Neural progenitor cell (in vitro differentiated cells): ENCODE data around the gene NRTN. TPM values are rescaled to one million over a fixed set of nuclear protein-coding genes. Genes with fewer than 3 reads are reported as not detected.

Experiments used
- DNase-seq: peaks from one replicate; pipeline ENCODE4 v3.0.0-alpha.2; 2016; ENCODE audit warnings: low spot score
- H2AFZ ChIP-seq: fragments of 200-600 bp; sonication (generic); replicated peaks from 2 replicates; pipeline ENCODE4 v1.6.1; 2016; ENCODE audit warnings: antibody characterized with exemption
- H3F3A ChIP-seq: fragments of 200-600 bp; sonication (generic); 2 replicates; pipeline ENCODE4 v1.6.1; 2016; ENCODE audit warnings: antibody characterized with exemption, low read depth
- H3K27ac ChIP-seq: fragments of 200-600 bp; sonication (generic); 2 replicates; pipeline ENCODE4 v1.5.1; 2016; ENCODE audit warnings: mild to moderate bottlenecking
- H3K27me3 ChIP-seq: fragments of 200-600 bp; sonication (generic); 2 replicates; pipeline ENCODE4 v1.6.1; 2016; ENCODE audit warnings: mild to moderate bottlenecking, moderate library complexity
- H3K36me3 ChIP-seq: fragments of 200-600 bp; sonication (generic); 2 replicates; pipeline ENCODE4 v1.5.1; 2016
- H3K4me1 ChIP-seq: fragments of 200-600 bp; sonication (generic); 2 replicates; pipeline ENCODE4 v1.6.1; 2016; ENCODE audit warnings: mixed run types
- H3K4me2 ChIP-seq: fragments of 200-600 bp; sonication (generic); 2 replicates; pipeline ENCODE4 v1.6.1; 2016
- H3K4me3 ChIP-seq: fragments of 200-600 bp; sonication (generic); 2 replicates; pipeline ENCODE4 v1.5.1; 2016
- H3K79me2 ChIP-seq: fragments of 200-600 bp; sonication (generic); 2 replicates; pipeline ENCODE4 v1.6.1; 2016; ENCODE audit warnings: low read depth
- H3K9ac ChIP-seq: fragments of 200-600 bp; sonication (generic); 2 replicates; pipeline ENCODE4 v1.6.1; 2016
- H3K9me3 ChIP-seq: fragments of 200-600 bp; sonication (generic); 2 replicates; pipeline ENCODE4 v1.5.1; 2016; ENCODE audit warnings: low read depth
- H4K20me1 ChIP-seq: fragments of 200-600 bp; sonication (generic); 2 replicates; pipeline ENCODE4 v1.6.1; 2016; ENCODE audit warnings: low read depth
- H3K27ac Mint-ChIP-seq: 3 replicates; pipeline ENCODE4 v1.8.0; 2021; ENCODE audit warnings: mixed read lengths
- H3K27me3 Mint-ChIP-seq: 2 replicates; pipeline ENCODE4 v1.8.0; 2022; ENCODE audit warnings: low read depth, mild to moderate bottlenecking, inconsistent platforms, moderate library complexity, mixed read lengths; ENCODE audit not compliant: insufficient read depth
- H3K36me3 Mint-ChIP-seq: 3 replicates; pipeline ENCODE4 v1.8.0; 2021; ENCODE audit warnings: mixed read lengths
- H3K4me1 Mint-ChIP-seq: 3 replicates; pipeline ENCODE4 v1.8.0; 2021; ENCODE audit warnings: mixed read lengths
- H3K4me3 Mint-ChIP-seq: 3 replicates; pipeline ENCODE4 v1.8.0; 2021; ENCODE audit warnings: mild to moderate bottlenecking, moderate library complexity, mixed read lengths
- H3K9me3 Mint-ChIP-seq: 3 replicates; pipeline ENCODE4 v1.8.0; 2020; ENCODE audit warnings: mixed read lengths
- EZH2 ChIP-seq: fragments of 200-600 bp; sonication (generic); IDR thresholded peaks from 2 replicates; pipeline ENCODE4 v1.6.1; 2017; ENCODE audit warnings: antibody characterized with exemption, mild to moderate bottlenecking, moderate library complexity
- EZH2phosphoT487 ChIP-seq: fragments of 200-600 bp; sonication (generic); IDR thresholded peaks from 2 replicates; pipeline ENCODE4 v1.6.1; 2017; ENCODE audit warnings: antibody characterized with exemption
- total RNA-seq: library from RNA; depleted of rRNA; stranded (reverse); fragments of >200 nt; gene quantifications from 2 replicates; pipeline ENCODE4 v1.2.3, GENCODE V29; 2015; ENCODE audit warnings: low replicate concordance
- TF ChIP-seq, protein P1 (sequence below): fragments of 200-600 bp; sonication (generic); IDR thresholded peaks from 2 replicates; pipeline ENCODE4 v1.5.1; 2017; ENCODE audit warnings: antibody characterized with exemption, mild to moderate bottlenecking

The NRTN gene
- total RNA-seq, 1 donor from 2014 or later, result 2.4 TPM

DNA sequence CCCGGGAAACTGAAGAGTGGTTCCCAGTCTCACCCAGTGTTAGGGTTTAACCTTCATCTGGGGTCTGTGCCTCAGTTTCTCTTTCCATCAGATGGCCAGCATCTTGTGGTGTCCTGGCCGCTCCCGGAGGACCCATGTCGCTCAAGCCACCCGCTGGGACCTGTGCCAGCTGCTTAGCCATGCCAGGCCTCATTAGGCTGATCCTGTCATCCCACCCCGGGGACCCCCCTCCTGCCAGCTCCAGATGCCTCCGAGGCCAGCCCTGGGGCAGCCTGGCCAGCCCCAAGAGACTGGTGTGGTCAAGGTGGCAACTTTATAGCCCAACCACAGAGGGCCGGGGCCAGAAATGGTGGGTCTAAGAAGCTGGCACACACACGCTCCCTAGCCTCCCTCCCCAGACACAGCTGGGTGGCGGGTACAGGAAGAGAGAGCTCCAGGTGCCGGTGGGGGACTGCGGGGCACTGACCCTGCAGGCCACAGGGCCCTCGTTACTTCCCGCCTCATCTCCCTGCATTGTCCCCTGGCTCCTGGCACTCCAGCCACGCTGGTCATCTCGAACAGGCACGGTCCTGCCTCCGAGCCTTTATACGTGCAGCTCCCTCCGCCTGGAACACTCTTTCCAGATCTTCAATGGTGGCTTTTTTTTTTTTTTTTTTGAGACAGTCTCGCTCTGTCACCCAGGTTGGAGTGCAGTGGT is 3.4 kb downstream of the NRTN start:
- H3K9me3 ChIP-seq, result no peaks in the 10 kb centered on the region
- H3K79me2 ChIP-seq, result no peaks in the 10 kb centered on the region
- DNase-seq, result no peak
- no peak overlapping the region for H3K9ac ChIP-seq
- Mint-ChIP-seq H3K9me3 (no peaks in the 10 kb centered on the region), H3K4me1 (peaks cover 20% of the 10 kb centered on the region), H3K27ac (no peak overlapping the region), H3K27me3 (peaks cover 12% of the 10 kb centered on the region), H3K4me3 (no peak overlapping the region), H3K36me3 (no peaks in the 10 kb centered on the region)
- H2AFZ ChIP-seq, result no peak overlapping the region
- H3K27ac ChIP-seq, result no peak overlapping the region
- H3K27me3 ChIP-seq, result peaks cover 20% of the 10 kb centered on the region
- no peaks in the 10 kb centered on the region for H4K20me1 ChIP-seq
- H3K4me1 ChIP-seq, result peaks cover 10% of the 10 kb centered on the region
- no peaks in the 10 kb centered on the region for H3K36me3 ChIP-seq
- TF ChIP-seq EZH2, result no peak
- no peak for TF ChIP-seq EZH2phosphoT487
- TF ChIP-seq, protein P1, sequence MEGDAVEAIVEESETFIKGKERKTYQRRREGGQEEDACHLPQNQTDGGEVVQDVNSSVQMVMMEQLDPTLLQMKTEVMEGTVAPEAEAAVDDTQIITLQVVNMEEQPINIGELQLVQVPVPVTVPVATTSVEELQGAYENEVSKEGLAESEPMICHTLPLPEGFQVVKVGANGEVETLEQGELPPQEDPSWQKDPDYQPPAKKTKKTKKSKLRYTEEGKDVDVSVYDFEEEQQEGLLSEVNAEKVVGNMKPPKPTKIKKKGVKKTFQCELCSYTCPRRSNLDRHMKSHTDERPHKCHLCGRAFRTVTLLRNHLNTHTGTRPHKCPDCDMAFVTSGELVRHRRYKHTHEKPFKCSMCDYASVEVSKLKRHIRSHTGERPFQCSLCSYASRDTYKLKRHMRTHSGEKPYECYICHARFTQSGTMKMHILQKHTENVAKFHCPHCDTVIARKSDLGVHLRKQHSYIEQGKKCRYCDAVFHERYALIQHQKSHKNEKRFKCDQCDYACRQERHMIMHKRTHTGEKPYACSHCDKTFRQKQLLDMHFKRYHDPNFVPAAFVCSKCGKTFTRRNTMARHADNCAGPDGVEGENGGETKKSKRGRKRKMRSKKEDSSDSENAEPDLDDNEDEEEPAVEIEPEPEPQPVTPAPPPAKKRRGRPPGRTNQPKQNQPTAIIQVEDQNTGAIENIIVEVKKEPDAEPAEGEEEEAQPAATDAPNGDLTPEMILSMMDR, result no peak
- H3K4me2 ChIP-seq, result no peak overlapping the region
- no peak overlapping the region for H3K4me3 ChIP-seq
- peaks cover 19% of the 10 kb centered on the region for H3F3A ChIP-seq

DNA sequence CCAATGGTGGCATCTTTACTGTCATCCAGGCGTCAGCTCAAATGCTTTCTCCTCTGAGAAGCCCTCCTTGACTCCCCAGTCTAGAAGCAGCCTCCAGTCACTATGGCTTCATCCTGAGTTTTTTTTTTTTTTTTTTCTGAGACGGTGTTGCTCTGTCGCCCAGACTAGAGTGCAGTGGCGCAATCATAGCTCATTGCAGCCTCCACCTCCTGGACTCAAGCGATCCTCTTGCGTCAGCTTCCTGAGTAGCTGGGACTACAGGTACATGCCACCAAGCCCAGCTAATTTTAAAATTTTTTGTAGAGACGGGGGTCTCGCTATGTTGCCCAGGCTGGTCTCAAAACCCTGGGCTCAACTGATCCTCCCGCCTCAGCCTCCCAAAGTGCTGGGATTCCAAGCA is 4.2 kb downstream of the NRTN start:
- H3K4me3 ChIP-seq, result no peak overlapping the region
- no peaks in the 10 kb centered on the region for H3K36me3 ChIP-seq
- H3K9ac ChIP-seq, result no peak overlapping the region
- no peak overlapping the region for H3K4me2 ChIP-seq
- H2AFZ ChIP-seq, result no peak overlapping the region
- H3K4me1 Mint-ChIP-seq, result peaks cover 14% of the 10 kb centered on the region
- H3K4me1 ChIP-seq, result peaks cover 10% of the 10 kb centered on the region
- TF ChIP-seq EZH2phosphoT487, result no peak
- TF ChIP-seq EZH2, result no peak
- TF ChIP-seq, protein P1, result no peak
- no peak overlapping the region for H3K27ac Mint-ChIP-seq
- no peak overlapping the region for H3K4me3 Mint-ChIP-seq
- H3K27me3 Mint-ChIP-seq, result peaks cover 7% of the 10 kb centered on the region
- H3K9me3 Mint-ChIP-seq, result no peaks in the 10 kb centered on the region
- H3K9me3 ChIP-seq, result no peaks in the 10 kb centered on the region
- peaks cover 15% of the 10 kb centered on the region for H3K27me3 ChIP-seq
- H3K79me2 ChIP-seq, result no peaks in the 10 kb centered on the region
- no peaks in the 10 kb centered on the region for H3K36me3 Mint-ChIP-seq
- peaks cover 15% of the 10 kb centered on the region for H3F3A ChIP-seq
- no peak overlapping the region for H3K27ac ChIP-seq
- no peak for DNase-seq
- H4K20me1 ChIP-seq, result no peaks in the 10 kb centered on the region

DNA sequence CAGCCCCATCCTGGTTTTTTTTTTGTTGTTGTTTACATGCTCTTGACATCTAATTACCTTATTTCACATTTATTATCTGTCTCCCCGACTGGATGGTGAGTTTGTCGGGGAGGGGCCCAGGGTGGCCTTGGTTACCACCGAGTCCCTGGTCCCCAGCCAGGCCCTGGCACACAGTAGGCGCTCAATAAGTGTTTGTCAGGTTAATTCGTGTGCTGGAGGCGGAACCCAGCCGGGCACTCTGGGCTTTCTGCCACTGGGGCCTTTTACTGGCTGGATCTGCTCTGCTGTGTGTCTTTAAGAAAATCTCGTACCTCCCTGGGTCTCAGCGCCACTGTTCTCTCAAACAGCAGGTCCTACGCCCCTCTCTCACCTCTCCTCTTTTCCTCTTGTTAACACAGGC is 4.6 kb downstream of the NRTN start:
- Histone ChIP-seq H3K27me3 (peaks cover 12% of the 10 kb centered on the region), H3K27ac (no peak overlapping the region), H3K36me3 (no peaks in the 10 kb centered on the region), H3K9me3 (no peaks in the 10 kb centered on the region), H4K20me1 (no peaks in the 10 kb centered on the region), H3K4me3 (no peak overlapping the region), H2AFZ (no peak overlapping the region), H3K4me2 (no peak overlapping the region), H3F3A (peaks cover 13% of the 10 kb centered on the region), H3K79me2 (no peaks in the 10 kb centered on the region), H3K4me1 (peaks cover 10% of the 10 kb centered on the region), H3K9ac (no peak overlapping the region)
- no peak for DNase-seq
- Mint-ChIP-seq H3K9me3 (no peaks in the 10 kb centered on the region), H3K27ac (no peak overlapping the region), H3K4me1 (peaks cover 11% of the 10 kb centered on the region), H3K36me3 (no peaks in the 10 kb centered on the region), H3K27me3 (peaks cover 7% of the 10 kb centered on the region), H3K4me3 (no peak overlapping the region)
- TF ChIP-seq, protein P1, result no peak
- TF ChIP-seq EZH2phosphoT487 (no peak), EZH2 (no peak)
